MV-4-11 (cell line): ENCODE results near the gene HNRNPU.

Source experiments
- DNase-seq: peaks from one replicate; lab custom pipeline; 2025; lab: John Stamatoyannopoulos, UW

The HNRNPU gene

DNA sequence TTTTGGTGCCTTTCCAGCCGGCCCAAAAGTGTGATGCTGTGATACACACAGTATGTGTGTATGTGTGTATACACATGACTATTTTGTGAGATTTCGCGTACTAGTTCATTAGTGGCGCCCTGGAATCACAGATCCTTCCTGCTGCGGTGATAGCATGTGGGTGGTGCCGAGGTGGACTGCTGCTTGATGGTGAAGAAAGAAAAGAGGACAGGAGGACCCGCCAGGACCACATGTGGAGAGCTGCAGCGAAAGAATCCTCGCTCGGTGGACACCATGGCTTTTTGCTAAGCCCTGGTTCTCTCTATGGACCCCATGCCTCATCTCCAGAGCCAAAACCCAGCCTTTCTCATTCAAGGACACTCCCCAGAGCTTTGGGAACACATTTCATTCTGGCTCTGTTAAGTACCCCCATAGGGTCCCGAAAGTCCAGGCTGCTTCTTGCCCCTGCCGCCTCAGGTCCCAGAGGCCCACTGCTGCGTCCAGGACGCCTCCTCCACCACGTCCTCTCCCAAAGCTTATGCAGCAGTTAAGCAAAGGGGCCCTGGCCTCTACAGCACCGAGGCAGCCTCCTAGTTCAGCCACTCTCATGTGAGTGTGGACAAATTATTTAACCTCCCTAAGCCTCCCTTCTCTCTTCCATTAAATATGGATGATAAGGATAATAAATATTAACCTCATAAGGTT lies 61.6 kb downstream of the HNRNPU start:
- no peak for DNase-seq

DNA sequence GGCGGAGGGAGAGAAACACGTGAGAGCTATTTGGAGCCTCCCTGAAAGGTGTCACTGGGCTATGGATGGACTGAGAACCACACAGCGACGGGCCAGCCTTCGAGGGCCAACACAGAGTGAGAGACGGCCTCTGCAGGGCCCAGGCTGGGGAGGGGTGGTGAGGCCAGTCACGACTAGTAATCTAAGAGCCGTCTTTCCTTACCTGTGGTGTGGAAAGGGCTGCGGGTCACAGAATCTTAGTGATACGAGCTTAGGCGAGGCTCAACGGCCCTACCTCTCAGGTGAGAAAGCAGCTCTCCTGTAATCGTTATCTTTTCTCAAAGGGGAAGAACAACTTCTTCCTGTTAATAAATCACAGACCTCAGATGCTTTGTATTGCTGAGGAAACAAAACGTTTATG lies 62.3 kb downstream of the HNRNPU start:
- no peak for DNase-seq

DNA sequence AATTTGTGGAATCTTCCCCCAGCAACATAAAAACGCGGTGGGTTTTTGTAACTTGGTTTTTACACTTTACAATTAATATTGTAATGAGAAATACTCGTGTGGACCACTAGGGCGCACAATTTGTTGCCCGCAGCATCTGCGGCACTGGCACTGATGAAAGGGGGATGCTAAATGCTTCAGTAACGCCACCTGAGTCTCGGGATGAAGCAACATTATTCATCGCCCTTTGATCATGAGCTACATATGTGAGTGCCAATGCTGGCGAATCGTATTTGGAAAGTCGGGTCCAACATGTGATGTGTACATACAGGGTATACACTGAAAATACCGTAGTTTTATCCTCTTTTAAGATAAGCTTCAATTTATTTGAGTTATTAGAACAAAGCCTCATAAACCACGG lies 63.1 kb downstream of the HNRNPU start:
- DNase-seq: peak; percentile 45

DNA sequence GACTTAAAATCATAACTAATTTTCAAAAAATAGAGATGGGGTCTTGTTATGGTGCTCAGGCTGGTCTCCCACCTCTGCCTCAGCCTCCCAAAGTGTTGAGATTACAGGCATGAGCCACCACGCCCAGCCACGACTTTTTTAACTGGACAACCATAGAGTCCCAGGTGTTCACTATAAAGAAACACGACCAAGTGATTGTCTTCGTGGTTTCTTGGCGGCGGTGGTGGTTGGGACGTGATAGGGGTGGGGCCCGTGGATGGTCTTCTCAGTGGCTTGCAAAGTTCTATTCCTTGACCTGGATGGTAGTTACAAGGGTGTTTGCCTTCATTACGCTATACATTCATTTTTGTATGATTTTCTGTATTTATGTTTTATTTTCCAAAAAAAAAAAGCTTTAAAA lies 63.5 kb downstream of the HNRNPU start:
- DNase-seq: no peak
